NT2/D1 (cell line): ENCODE data around the gene TMC3.

Experiments
- SUZ12 ChIP-seq: IDR thresholded peaks from 2 replicates; pipeline ENCODE4 v1.6.1; 2011; ENCODE audit not compliant: insufficient read length, insufficient read depth; ENCODE audit errors: extremely low read depth
- YY1 ChIP-seq: IDR thresholded peaks from 2 replicates; pipeline ENCODE4 v1.6.1; 2011; ENCODE audit not compliant: insufficient read length, insufficient read depth
- ZNF274 ChIP-seq: IDR thresholded peaks from 2 replicates; pipeline ENCODE4 v1.6.1; 2011; ENCODE audit warnings: mild to moderate bottlenecking, low read depth, low read length

DNA sequence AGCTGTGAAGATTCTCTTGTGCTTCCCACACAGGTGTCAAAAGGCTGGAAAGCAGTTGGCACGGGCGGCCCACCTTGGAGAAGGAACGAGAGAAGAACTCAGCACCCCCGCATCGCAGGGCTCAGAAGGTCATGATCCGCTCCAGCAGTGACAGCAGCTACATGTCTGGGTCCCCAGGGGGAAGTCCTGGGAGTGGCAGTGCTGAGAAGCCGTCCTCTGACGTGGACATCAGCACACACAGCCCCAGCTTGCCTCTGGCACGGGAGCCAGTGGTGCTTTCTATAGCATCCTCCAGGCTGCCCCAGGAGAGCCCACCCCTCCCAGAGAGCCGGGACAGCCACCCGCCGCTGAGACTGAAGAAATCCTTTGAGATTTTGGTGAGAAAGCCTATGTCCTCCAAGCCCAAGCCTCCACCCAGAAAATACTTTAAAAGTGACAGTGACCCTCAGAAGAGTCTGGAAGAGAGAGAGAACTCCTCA, 81.5 kb downstream of the TMC3 start:
- TF ChIP-seq ZNF274 (no peak), YY1 (no peak), SUZ12 (no peak)
